Left colon (tissue), 2 donors: ENCODE results near the gene ACE. TPM values are rescaled to one million over a fixed set of nuclear protein-coding genes. Genes with fewer than 3 reads are reported as not detected.

Experiments
- ATAC-seq: fragments of 200-7000 bp; cut with Tn5 transposase; one replicate; pipeline ENCODE4 v1.9.1; 2020; ENCODE audit warnings: mild to moderate bottlenecking, moderate library complexity
- DNase-seq, 2 donors: peaks; one replicate each; pipeline ENCODE4 v3.0.0-alpha.2; 2020
- intact Hi-C, 2 donors: fragments of 100-400 bp; cut with DNase I in 1 of 2; cut with micrococcal nuclease in 1 of 2; formaldehyde crosslinking; loops; one replicate each; pipeline versions ENCODE4 v1.11.2 to v1.14.0; 2022; cut with DNase I, micrococcal nuclease
- total RNA-seq, 2 donors: library from RNA; stranded (reverse); fragmentation: NEBNext Ultra II Directional; extraction: Animal tissue kit (Norgen Biotek cat#: 25700); gene quantifications; one replicate each; pipeline ENCODE4 v1.2.1, GENCODE V29; 2021
- donor health status: DM: no; HTN: no; CAD: no.
- donor health status: DM: yes; HTN: yes; CAD: no.

The ACE gene
- total RNA-seq, 2 donors from 2014 or later: 27.7 to 31.9 TPM

DNA sequence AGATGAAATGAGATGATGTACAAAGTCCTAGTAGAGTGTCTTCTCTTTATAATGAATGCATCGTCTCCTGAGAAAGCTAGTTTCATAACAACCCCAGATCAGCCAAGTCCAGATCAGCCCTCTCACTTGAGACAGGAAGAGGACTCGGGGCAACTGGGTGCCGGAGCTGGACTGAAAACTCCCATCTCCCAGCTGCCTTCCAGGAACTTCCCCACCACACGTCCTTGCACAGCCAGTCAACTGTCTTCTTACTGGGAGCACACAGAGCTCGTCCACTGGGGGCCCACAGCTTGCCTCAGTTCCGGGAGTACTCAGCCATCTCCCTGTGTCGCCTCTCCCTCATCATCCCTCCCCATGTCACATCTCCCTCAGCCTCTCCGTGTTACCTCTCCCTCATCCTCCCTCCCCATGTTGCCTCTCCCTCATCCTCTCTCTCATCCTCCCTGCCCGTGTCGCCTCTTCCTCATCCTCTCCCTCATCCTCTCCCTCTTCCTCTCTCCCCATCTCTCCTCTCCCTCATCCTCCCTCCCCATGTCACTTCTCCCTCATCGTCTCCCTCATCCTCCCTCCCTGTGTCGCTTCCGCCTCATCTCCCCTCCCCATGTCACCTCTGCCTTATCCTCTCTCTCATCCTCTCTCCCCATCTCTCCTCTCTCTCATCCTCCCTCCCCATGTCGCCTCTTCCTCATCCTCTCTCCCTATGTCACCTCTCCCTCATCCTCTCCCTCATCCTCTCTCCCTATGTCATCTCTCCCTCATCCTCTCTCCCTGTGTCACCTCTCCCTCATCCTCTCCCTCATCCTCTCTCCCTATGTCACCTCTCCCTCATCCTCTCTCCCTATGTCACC is 23.9 kb downstream of the ACE start:
- ATAC-seq: no peak
- intact Hi-C loops: no loop called here
- no peak for DNase-seq

DNA sequence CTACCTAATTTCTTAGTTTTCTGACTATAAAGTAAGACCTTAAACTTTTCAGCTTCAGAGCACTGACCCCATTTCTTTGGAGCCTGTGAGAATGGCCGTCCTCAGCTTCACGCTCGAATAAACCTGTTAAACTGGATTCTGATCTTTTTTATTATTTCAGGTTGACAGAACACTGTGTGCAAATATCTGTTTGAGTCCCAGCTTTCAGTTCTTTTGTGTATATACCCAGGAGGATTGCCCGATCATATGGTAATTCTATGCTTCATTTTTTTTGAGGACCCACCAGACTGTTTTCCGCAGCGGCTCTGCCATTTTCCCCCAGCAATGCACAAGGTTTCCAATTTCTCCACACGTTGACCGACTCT is 26.5 kb downstream of the ACE start:
- intact Hi-C loops: no loop called here
- ATAC-seq: peak; percentile 80
- DNase-seq: no peak

DNA sequence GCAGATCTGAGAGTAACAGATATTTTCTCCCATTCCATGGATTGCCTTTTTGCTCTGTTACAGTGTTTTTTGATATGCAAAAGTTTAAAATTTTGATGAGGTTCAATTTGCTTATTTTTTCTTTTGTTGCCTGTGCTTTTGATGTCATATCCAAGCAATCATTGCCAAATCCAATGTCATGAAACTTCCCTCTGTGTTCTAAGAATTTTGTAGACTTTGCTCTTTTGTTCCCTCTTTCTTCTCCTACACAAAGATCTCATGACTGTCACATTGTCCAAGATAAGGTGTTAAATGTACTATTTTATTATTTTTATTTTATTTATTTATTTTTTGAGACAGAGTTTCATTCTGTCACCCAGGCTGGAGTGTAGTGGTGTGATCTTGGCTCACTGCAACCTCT is 27.4 kb downstream of the ACE start:
- DNase-seq (no peak), ATAC-seq (no peak)

GRCh38 chr17:63505341-63505740 is 28.5 kb downstream of the ACE start:
- intact Hi-C loops: no loop called here
- ATAC-seq: no peak
- DNase-seq: no peak

More for the DNA sequence above, 27.4 kb downstream of the ACE start:
- intact Hi-C loops: no loop called here

DNA sequence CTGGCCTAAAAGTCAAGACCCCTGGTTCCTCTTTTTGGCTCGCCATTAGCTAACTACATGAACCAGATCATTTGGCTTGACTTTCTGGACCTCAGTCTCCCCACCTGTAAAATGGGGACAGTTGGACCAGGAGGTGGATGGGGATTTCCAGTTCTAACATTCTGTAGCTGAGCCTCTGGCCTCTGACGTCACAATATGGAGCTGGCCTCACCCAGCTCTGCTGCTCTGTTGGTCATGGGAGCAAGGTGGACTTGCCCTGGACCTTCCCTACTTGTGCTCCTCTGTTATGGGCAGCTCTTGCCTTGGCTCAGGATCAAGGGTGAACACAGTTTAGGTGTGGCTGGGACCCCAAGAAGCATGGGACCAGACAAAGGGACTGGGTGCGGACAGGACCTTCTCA is 29.8 kb downstream of the ACE start:
- intact Hi-C loops: no loop called here
- ATAC-seq: no peak

DNA sequence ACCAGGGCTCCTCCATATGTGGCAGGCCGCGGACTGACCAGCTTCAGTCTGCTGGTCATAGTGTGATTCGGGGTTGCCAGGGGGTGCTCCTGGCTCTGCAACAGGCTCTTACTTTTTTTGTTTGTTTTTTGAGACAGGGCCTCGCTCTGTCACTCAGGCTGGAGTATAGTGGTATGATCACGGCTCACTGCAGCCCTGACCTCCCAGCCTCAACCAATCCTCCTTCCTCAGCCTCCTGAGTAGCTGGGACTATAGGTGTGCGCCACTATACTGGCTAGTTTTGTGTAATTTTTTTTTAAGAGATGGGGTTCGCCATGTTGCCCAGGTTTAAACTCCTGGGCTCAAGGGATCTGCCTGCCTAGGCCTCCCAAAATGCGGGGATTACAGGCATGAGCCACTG is 34.5 kb downstream of the ACE start:
- ATAC-seq: no peak
- no peak for DNase-seq
- intact Hi-C loops: no loop called here

More for the DNA sequence above, 29.8 kb downstream of the ACE start:
- no peak for DNase-seq

DNA sequence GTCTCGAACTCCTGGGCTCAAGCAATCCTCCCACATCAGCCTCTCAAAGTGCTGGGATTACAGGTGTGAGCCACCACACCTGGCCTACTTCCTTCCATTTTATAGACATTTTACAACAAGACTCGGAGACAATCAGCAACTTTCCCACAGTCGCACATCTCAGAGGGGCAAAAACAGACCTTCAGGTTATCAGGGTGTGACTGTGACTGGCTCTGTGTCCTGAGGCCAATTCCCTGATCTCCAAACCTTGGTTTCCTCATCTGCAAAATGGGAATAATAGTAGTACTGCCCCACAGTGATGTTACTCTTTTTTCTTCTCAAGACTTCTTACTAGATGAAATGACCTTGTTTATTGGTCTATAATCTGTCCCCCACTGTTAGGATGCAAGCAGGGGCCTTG is 35.5 kb downstream of the ACE start:
- DNase-seq: no peak
- no peak for ATAC-seq
- intact Hi-C loops: no loop called here

DNA sequence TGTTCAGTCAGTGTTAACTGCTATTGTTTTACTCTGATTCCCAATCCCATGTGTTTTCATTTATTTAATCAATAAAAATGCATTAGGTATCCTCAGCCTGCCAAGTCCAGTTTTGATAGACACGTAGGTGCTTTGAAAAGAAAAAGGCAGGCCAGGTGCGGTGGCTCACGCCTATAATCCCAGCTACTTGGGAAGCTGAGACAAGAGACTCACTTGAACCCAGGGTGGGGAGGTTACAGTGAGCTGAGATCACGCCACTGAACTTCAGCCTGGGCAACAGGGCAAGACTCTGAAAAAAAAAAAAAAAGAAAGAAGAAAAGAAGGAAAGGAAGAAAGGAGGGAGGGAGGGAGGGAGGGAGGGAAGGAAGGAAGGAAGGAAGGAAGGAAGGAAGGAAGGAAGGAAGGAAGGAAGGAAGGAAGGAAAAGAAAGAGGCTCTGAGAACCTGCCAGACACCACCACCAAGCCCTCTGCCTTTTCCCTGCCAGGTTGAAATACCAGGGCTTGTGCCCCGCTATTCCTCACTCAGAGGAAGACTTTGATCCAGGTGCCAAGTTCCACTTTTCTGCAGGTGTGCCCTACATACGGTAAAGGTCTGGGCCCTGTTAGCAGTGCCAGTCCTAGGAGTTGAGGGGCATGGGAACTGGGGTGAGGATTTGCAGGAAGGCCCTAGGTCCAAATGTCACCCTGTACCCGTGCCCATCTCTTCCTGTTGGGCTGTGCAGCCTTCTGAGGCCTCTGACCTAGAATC is 36.2 kb downstream of the ACE start:
- intact Hi-C loops: no loop called here
- ATAC-seq: no peak
- no peak for DNase-seq

GRCh38 chr17:63514477-63514876 is 37.6 kb downstream of the ACE start:
- ATAC-seq: no peak
- DNase-seq: no peak
- intact Hi-C loops: no loop called here

GRCh38 chr17:63514974-63515373 is 38.1 kb downstream of the ACE start:
- no peak for DNase-seq
- no peak for ATAC-seq
- intact Hi-C loops: no loop called here

GRCh38 chr17:63515426-63515825 is 38.6 kb downstream of the ACE start:
- intact Hi-C loops: no loop called here
- DNase-seq (no peak), ATAC-seq (no peak)

- ATAC-seq (no peak), DNase-seq (no peak)
- intact Hi-C loops: no loop called here
These were observed 40.3 kb downstream of the ACE start for GRCh38 chr17:63516910-63517824.

GRCh38 chr17:63517825-63518534 is 41.1 kb downstream of the ACE start:
- ATAC-seq: peak; percentile 49
- intact Hi-C loops: no loop called here
- no peak for DNase-seq

DNA sequence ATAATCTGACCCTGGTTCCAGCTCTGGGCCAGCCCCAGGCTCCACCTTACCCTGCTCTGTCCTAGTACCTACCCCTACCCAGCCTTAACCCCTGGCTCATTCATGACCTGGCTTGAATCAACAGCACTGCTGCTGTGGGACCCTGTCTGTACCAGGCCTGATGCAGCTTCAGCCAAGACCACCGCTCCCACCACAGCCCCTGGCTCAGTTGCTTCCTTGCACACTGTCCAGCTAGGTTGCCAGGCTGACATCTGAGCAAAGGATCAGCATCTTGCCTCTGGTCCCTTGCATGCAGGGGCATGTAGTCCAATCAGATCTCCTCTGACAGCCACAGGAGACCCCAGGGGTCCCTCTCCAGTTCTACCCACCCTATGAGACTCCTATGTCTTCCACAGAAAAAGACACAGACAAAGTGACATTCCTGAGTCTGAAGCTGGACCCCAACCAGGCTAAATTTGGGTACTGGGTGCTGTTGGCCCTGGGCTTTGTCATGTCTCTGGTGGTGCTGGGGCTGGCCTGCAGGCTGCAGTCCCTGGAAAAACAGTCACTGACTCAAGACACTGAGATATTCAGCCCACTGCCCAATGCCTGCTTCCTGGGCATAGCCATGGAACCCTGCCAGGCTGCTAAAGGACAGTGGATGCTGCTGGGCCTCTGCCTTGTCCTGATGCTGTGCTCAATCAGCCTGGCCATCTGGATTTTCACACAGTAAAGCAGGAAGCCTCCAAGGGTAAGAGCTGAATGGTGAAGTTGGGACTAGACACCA is 42.4 kb downstream of the ACE start:
- ATAC-seq: no peak
- intact Hi-C loops: no loop called here
- no peak for DNase-seq

GRCh38 chr17:63519972-63520882 is 43.4 kb downstream of the ACE start:
- peak; percentile 78 for ATAC-seq
- peak; percentile 84 to 86 for DNase-seq

DNA sequence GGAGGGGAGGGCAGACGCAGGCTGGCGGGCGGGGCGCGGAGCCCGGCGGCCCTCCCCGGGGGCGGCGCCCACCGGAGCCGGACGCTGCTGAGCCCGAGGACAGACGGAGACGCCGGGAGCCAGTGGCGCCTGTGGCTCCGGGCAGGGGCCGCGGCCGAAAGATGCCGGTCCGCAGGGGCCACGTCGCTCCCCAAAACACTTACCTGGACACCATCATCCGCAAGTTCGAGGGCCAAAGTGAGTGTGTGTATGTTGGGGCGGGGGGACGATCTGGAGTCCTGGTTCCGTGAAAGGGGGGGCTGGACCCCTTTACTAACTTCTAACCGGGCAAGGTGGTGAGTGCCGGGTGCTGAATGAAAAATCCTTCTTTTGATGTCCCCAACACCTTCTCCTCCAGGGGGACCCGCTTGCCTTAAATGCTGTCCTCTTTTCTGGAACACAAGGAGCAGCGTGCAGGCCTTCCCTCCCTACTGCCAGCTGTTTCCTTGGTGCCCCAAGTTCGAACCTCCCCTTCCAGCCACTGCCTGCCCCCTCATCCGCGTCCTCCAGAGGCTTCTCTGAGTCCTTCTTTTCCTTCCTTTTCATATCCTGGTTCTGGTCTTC is 46.5 kb downstream of the ACE start, which contains the start of gene KCNH6:
Gene KCNH6, plus strand, starts transcription at position 106 of the 603 bp plus-strand sequence. Its CDS starts 56 bp downstream, at position 162.
- DNase-seq (no peak), ATAC-seq (no peak)
- intact Hi-C loops: no loop called here

More at GRCh38 chr17:63519972-63520882, 43.4 kb downstream of the ACE start:
- intact Hi-C loops: no loop called here
